ENCODE results near the gene GRID1.

DNA sequence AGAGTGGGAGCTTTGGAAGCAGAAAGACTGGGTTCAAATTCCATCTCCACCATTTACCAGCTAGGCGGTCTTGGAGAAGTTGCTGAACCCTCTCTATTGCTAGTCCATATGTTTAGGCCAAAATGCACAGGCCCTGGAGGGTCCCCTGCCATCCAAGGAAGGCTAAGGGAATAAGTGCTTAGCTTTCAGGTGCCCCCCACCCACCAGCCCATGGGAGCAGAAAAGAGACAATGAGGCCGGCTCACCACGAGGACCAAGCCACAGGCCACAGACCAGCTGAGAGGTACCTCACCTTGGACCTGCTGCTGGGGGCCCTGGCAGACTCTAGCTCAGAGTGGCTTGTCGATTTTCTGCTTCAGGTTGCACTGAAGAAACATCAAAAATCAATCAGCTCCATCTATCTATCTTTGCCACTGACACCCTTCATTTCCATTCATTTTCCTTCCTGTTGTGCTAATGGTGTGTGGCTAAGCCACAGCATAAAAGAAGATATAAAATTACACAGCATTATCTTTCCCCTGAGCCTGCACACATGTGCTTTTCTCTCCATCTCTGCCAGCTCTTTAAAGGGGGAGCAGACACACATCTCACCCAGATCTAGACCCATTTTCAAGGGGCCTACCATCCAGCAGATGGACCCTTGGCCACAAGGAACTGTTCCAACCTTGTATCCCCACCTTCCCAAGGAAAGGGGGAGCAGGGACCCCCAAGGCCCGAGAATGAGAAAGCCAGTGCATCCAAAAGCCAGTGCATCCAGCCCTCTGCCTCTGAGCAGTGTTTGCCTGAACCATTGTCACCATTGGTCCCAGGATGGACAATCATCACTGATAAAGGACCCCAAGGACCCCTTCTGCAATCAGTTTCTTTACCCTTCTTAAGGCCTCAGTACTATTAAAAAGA, 65.4 kb downstream of the GRID1 start:
- TF ChIP-seq CTCF (IDR thresholded peaks at IDR 0.05), result no peak
- no peak for TF ChIP-seq POLR2A (IDR thresholded peaks at IDR 0.05)

Data from breast epithelium (tissue), 3 donors.